GM23338 (cell line): ENCODE results near the gene TPCN2. TPM values are rescaled to one million over a fixed set of nuclear protein-coding genes. Genes with fewer than 3 reads are reported as not detected.

Experiments
- ATAC-seq: fragments of 200-7000 bp; cut with Tn5 transposase; 3 replicates; pipeline ENCODE4 v1.9.1; 2020
- DNase-seq: peaks from one replicate; pipeline ENCODE4 v3.0.0-alpha.2; 2015; ENCODE audit warnings: low spot score
- H2AFZ ChIP-seq: fragments of 200-600 bp; sonication (generic); 2 replicates; pipeline ENCODE4 v1.8.0; 2016; ENCODE audit warnings: antibody characterized with exemption, mild to moderate bottlenecking, moderate library complexity
- H3F3A ChIP-seq: fragments of 200-600 bp; sonication (generic); replicated peaks from 2 replicates; pipeline ENCODE4 v1.8.0; 2017; ENCODE audit warnings: antibody characterized with exemption, mixed run types, low read depth
- H3K27ac ChIP-seq: fragments of 200-600 bp; sonication (generic); 2 replicates; pipeline ENCODE4 v1.6.1; 2016; ENCODE audit warnings: low read depth
- H3K27me3 ChIP-seq: fragments of 200-600 bp; sonication (generic); 2 replicates; pipeline ENCODE4 v1.8.0; 2016; ENCODE audit warnings: mild to moderate bottlenecking, mixed run types, moderate library complexity; ENCODE audit not compliant: insufficient read depth
- H3K36me3 ChIP-seq: fragments of 200-600 bp; sonication (generic); 2 replicates; pipeline ENCODE4 v1.8.0; 2016; ENCODE audit warnings: mild to moderate bottlenecking; ENCODE audit not compliant: insufficient read depth
- H3K4me1 ChIP-seq: fragments of 200-600 bp; sonication (generic); 2 replicates; pipeline ENCODE4 v1.8.0; 2016; ENCODE audit warnings: mild to moderate bottlenecking, moderate library complexity; ENCODE audit not compliant: insufficient read depth
- H3K4me2 ChIP-seq: fragments of 200-600 bp; sonication (generic); 2 replicates; pipeline ENCODE4 v1.7.1; 2017; ENCODE audit warnings: mixed run types
- H3K4me3 ChIP-seq: fragments of 200-600 bp; sonication (generic); 2 replicates; pipeline ENCODE4 v1.6.1; 2016; ENCODE audit warnings: mixed run types
- H3K79me2 ChIP-seq: fragments of 200-600 bp; sonication (generic); replicated peaks from 2 replicates; pipeline ENCODE4 v1.8.0; 2017; ENCODE audit warnings: mild to moderate bottlenecking; ENCODE audit not compliant: insufficient read depth
- H3K9me2 ChIP-seq: fragments of 200-600 bp; sonication (generic); 2 replicates; pipeline ENCODE4 v1.8.0; 2017; ENCODE audit not compliant: insufficient read depth
- H4K20me1 ChIP-seq: fragments of 200-600 bp; sonication (generic); replicated peaks from 2 replicates; pipeline ENCODE4 v1.8.0; 2017; ENCODE audit warnings: mild to moderate bottlenecking; ENCODE audit not compliant: insufficient read depth
- H3K27ac Mint-ChIP-seq: 2 replicates; pipeline ENCODE4 v1.8.0; 2020; ENCODE audit warnings: inconsistent platforms, mild to moderate bottlenecking, moderate library complexity, mixed read lengths
- H3K27me3 Mint-ChIP-seq: 3 replicates; pipeline ENCODE4 v1.8.0; 2022; ENCODE audit warnings: low read depth, mild to moderate bottlenecking, moderate library complexity, mixed read lengths, inconsistent platforms; ENCODE audit not compliant: insufficient read depth, poor library complexity
- H3K36me3 Mint-ChIP-seq: 3 replicates; pipeline ENCODE4 v1.8.0; 2021; ENCODE audit warnings: low read depth, mild to moderate bottlenecking, inconsistent platforms, moderate library complexity, mixed read lengths
- H3K4me1 Mint-ChIP-seq: 3 replicates; pipeline ENCODE4 v1.8.0; 2020; ENCODE audit warnings: mild to moderate bottlenecking, inconsistent platforms, mixed read lengths
- H3K4me3 Mint-ChIP-seq: 3 replicates; pipeline ENCODE4 v1.8.0; 2021; ENCODE audit warnings: moderate library complexity, mild to moderate bottlenecking, inconsistent platforms, mixed read lengths
- H3K9me3 Mint-ChIP-seq: 3 replicates; pipeline ENCODE4 v1.8.0; 2020; ENCODE audit warnings: moderate library complexity, mild to moderate bottlenecking, inconsistent platforms, mixed read lengths
- CREB1 ChIP-seq: fragments of 250-450 bp; sonication (Bioruptor Pico); IDR thresholded peaks from 2 replicates; pipeline ENCODE4 v1.5.0; 2020; ENCODE audit warnings: low read depth, mild to moderate bottlenecking, moderate library complexity
- CTCF ChIP-seq, 2 experiments: fragments of 200-600 bp in 1 of 2; sonication (generic) in 1 of 2; conservative IDR thresholded peaks; 2 replicates each; pipeline versions ENCODE4 v1.5.1 to v1.6.1; 2016 to 2017; ENCODE audit warnings: antibody characterized with exemption in 2 of 2, low read depth in 2 of 2, mild to moderate bottlenecking in 2 of 2, moderate library complexity in 1 of 2
- ETS1 ChIP-seq: IDR thresholded peaks from 2 replicates; pipeline ENCODE4 v1.6.1; 2016; ENCODE audit warnings: antibody characterized with exemption
- EZH2 ChIP-seq: fragments of 200-600 bp; sonication (generic); IDR thresholded peaks from one replicate; pipeline ENCODE4 v1.8.0; 2017; ENCODE audit warnings: antibody characterized with exemption, mild to moderate bottlenecking, low read depth; ENCODE audit not compliant: unreplicated experiment
- EZH2phosphoT487 ChIP-seq: fragments of 200-600 bp; sonication (generic); IDR thresholded peaks from one replicate; pipeline ENCODE4 v1.8.1; 2018; ENCODE audit warnings: antibody characterized with exemption; ENCODE audit not compliant: unreplicated experiment
- JUNB ChIP-seq: IDR thresholded peaks from one replicate; pipeline ENCODE4 v1.6.1; 2016; ENCODE audit warnings: antibody characterized with exemption; ENCODE audit not compliant: unreplicated experiment
- NANOG ChIP-seq: IDR thresholded peaks from 2 replicates; pipeline ENCODE4 v1.6.1; 2016; ENCODE audit warnings: antibody characterized with exemption, borderline replicate concordance
- POLR2AphosphoS5 ChIP-seq: IDR thresholded peaks from 2 replicates; pipeline ENCODE4 v1.6.1; 2016; ENCODE audit warnings: antibody characterized with exemption, low read depth
- STAT1 ChIP-seq: IDR thresholded peaks from one replicate; pipeline ENCODE4 v1.6.1; 2016; ENCODE audit warnings: antibody characterized with exemption; ENCODE audit not compliant: unreplicated experiment
- ZNF114 ChIP-seq: fragments of 250-450 bp; sonication (Bioruptor Pico); IDR thresholded peaks from 2 replicates; pipeline ENCODE4 v1.5.0; 2020; ENCODE audit warnings: mild to moderate bottlenecking, moderate library complexity
- ZNF331 ChIP-seq: fragments of 250-450 bp; sonication (Bioruptor Pico); IDR thresholded peaks from 2 replicates; pipeline ENCODE4 v1.5.0; 2020; ENCODE audit warnings: low read depth, mild to moderate bottlenecking, moderate library complexity
- polyA plus RNA-seq: library from polyadenylated mRNA; unstranded; fragments of >200 nt; fragmentation: Nextera tagmentation; extraction: Ambion mirVana; gene quantifications from 2 replicates; pipeline ENCODE4 v1.2.1, GENCODE V29; 2016
- total RNA-seq: library from RNA; depleted of rRNA; stranded (reverse); fragments of >200 nt; shearing (Covaris generic); gene quantifications from 2 replicates; pipeline ENCODE4 v1.2.3, GENCODE V29; 2014
- TF ChIP-seq, protein P1 (sequence below): fragments of 250-450 bp; sonication (Bioruptor Pico); IDR thresholded peaks from 2 replicates; pipeline ENCODE4 v1.5.0; 2020; ENCODE audit warnings: mild to moderate bottlenecking, moderate library complexity
- TF ChIP-seq, protein P2 (sequence below): IDR thresholded peaks from one replicate; pipeline ENCODE4 v1.6.1; 2018; ENCODE audit warnings: antibody characterized with exemption; ENCODE audit not compliant: unreplicated experiment

TPCN2 gene
- total and polyA plus RNA-seq, 2 experiments from 2014 or later = 5.8 to 14.7 TPM

DNA sequence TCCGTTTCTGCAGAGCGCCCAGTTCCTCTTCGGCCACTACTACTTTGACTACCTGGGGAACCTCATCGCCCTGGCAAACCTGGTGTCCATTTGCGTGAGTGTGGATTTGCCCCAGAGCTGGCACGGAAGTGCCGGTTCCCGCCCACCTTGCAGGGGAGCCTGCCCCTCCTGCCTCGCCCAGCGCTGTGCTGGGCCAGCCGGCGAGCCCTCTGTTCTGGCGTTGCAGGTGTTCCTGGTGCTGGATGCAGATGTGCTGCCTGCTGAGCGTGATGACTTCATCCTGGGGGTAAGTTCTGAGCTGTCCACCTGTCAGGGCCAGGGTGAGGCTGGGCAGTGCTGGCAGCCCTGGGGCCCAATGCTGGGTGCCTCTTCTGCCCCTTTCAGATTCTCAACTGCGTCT lies 29.8 kb downstream of the TPCN2 start (continued):
- TF ChIP-seq, protein P1, sequence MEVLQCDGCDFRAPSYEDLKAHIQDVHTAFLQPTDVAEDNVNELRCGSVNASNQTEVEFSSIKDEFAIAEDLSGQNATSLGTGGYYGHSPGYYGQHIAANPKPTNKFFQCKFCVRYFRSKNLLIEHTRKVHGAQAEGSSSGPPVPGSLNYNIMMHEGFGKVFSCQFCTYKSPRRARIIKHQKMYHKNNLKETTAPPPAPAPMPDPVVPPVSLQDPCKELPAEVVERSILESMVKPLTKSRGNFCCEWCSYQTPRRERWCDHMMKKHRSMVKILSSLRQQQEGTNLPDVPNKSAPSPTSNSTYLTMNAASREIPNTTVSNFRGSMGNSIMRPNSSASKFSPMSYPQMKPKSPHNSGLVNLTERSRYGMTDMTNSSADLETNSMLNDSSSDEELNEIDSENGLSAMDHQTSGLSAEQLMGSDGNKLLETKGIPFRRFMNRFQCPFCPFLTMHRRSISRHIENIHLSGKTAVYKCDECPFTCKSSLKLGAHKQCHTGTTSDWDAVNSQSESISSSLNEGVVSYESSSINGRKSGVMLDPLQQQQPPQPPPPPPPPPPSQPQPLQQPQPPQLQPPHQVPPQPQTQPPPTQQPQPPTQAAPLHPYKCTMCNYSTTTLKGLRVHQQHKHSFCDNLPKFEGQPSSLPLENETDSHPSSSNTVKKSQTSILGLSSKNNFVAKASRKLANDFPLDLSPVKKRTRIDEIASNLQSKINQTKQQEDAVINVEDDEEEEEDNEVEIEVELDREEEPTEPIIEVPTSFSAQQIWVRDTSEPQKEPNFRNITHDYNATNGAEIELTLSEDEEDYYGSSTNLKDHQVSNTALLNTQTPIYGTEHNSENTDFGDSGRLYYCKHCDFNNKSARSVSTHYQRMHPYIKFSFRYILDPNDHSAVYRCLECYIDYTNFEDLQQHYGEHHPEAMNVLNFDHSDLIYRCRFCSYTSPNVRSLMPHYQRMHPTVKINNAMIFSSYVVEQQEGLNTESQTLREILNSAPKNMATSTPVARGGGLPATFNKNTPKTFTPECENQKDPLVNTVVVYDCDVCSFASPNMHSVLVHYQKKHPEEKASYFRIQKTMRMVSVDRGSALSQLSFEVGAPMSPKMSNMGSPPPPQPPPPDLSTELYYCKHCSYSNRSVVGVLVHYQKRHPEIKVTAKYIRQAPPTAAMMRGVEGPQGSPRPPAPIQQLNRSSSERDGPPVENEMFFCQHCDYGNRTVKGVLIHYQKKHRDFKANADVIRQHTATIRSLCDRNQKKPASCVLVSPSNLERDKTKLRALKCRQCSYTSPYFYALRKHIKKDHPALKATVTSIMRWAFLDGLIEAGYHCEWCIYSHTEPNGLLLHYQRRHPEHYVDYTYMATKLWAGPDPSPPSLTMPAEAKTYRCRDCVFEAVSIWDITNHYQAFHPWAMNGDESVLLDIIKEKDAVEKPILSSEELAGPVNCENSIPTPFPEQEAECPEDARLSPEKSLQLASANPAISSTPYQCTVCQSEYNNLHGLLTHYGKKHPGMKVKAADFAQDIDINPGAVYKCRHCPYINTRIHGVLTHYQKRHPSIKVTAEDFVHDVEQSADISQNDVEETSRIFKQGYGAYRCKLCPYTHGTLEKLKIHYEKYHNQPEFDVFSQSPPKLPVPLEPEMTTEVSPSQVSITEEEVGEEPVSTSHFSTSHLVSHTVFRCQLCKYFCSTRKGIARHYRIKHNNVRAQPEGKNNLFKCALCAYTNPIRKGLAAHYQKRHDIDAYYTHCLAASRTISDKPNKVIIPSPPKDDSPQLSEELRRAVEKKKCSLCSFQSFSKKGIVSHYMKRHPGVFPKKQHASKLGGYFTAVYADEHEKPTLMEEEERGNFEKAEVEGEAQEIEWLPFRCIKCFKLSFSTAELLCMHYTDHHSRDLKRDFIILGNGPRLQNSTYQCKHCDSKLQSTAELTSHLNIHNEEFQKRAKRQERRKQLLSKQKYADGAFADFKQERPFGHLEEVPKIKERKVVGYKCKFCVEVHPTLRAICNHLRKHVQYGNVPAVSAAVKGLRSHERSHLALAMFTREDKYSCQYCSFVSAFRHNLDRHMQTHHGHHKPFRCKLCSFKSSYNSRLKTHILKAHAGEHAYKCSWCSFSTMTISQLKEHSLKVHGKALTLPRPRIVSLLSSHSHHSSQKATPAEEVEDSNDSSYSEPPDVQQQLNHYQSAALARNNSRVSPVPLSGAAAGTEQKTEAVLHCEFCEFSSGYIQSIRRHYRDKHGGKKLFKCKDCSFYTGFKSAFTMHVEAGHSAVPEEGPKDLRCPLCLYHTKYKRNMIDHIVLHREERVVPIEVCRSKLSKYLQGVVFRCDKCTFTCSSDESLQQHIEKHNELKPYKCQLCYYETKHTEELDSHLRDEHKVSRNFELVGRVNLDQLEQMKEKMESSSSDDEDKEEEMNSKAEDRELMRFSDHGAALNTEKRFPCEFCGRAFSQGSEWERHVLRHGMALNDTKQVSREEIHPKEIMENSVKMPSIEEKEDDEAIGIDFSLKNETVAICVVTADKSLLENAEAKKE (CRISPR knock-in tag) = no peak

DNA sequence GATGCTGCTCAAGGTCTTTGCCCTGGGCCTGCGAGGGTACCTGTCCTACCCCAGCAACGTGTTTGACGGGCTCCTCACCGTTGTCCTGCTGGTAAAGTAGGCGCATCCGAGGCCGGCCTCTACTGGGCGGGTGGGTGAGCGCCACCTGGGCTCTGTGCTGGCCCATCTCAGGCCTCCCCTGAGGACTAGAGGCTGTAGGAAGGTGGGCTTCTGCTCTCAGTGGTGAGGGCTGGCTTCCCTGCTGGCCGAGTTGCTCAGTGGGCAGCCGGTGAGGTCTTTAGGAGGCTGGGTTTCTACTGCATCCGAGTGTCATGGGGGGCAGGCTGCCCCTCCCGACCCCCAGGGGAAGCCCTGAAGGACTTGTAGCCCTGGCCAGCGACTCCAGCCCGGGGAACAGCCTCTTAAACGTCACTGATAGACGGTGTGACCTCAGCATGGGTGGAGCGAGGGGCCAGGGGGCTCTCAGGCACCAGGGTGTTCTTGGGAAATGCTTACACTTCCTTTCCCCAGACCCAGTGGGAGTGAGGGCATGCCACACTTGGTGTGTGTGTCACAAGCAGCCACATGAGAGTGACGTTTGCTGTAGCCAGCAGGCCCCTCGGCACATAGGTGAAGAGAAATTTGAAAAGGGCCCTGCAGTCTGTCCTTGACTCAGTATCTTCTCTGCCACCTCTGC lies 30.3 kb downstream of the TPCN2 start:
- no peaks in the 10 kb centered on the region for H3K79me2 ChIP-seq
- 0 out of 2 replicates have a peak, but pooled peaks cover 4% of the 10 kb centered on the region for H3F3A ChIP-seq
- Mint-ChIP-seq H3K4me3 (no peak overlapping the region), H3K9me3 (no peaks in the 10 kb centered on the region; the same call in 2 of the 3 replicates), H3K36me3 (peaks cover 16% of the 10 kb centered on the region), H3K4me1 (peaks cover 2% of the 10 kb centered on the region; the same call in 1 of the 3 replicates), H3K27me3 (peaks cover 10% of the 10 kb centered on the region), H3K27ac (no peak overlapping the region)
- H3K4me2 ChIP-seq = no peak overlapping the region
- no peak overlapping the region for H3K27ac ChIP-seq
- no peaks in the 10 kb centered on the region for H3K4me1 ChIP-seq
- no peak overlapping the region for H2AFZ ChIP-seq
- H4K20me1 ChIP-seq = peaks cover 11% of the 10 kb centered on the region
- ATAC-seq (no peak), DNase-seq (no peak)
- H3K4me3 ChIP-seq = no peak overlapping the region
- H3K27me3 ChIP-seq = no peaks in the 10 kb centered on the region
- no peaks in the 10 kb centered on the region for H3K9me2 ChIP-seq
- H3K36me3 ChIP-seq = no peaks in the 10 kb centered on the region
- TF ChIP-seq POLR2AphosphoS5 (no peak), EZH2 (no peak), ZNF114 (CRISPR knock-in tag) (no peak), ZNF331 (CRISPR knock-in tag) (no peak), CTCF (conservative IDR thresholded peaks at IDR 0.05; ENCODE audit: low read depth in 2 of 2) (no peak), JUNB (no peak), CREB1 (CRISPR knock-in tag) (no peak), NANOG (no peak), EZH2phosphoT487 (no peak), STAT1 (no peak), ETS1 (no peak)
- TF ChIP-seq, protein P2, sequence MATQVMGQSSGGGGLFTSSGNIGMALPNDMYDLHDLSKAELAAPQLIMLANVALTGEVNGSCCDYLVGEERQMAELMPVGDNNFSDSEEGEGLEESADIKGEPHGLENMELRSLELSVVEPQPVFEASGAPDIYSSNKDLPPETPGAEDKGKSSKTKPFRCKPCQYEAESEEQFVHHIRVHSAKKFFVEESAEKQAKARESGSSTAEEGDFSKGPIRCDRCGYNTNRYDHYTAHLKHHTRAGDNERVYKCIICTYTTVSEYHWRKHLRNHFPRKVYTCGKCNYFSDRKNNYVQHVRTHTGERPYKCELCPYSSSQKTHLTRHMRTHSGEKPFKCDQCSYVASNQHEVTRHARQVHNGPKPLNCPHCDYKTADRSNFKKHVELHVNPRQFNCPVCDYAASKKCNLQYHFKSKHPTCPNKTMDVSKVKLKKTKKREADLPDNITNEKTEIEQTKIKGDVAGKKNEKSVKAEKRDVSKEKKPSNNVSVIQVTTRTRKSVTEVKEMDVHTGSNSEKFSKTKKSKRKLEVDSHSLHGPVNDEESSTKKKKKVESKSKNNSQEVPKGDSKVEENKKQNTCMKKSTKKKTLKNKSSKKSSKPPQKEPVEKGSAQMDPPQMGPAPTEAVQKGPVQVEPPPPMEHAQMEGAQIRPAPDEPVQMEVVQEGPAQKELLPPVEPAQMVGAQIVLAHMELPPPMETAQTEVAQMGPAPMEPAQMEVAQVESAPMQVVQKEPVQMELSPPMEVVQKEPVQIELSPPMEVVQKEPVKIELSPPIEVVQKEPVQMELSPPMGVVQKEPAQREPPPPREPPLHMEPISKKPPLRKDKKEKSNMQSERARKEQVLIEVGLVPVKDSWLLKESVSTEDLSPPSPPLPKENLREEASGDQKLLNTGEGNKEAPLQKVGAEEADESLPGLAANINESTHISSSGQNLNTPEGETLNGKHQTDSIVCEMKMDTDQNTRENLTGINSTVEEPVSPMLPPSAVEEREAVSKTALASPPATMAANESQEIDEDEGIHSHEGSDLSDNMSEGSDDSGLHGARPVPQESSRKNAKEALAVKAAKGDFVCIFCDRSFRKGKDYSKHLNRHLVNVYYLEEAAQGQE = no peak
